IPS-11a (cell line): ENCODE data around the gene SLC29A4.
"Not testable (repeated sequence)": the region's sequence is repeated elsewhere in the genome, so short reads cannot be mapped to it uniquely, and the experiment has no call there.

ENCODE experiments used
- H3K4me3 ChIP-seq: one replicate; pipeline ENCODE4 v1.5.1; 2013; ENCODE audit warnings: low read depth, low read length, control low read depth

The SLC29A4 gene

DNA sequence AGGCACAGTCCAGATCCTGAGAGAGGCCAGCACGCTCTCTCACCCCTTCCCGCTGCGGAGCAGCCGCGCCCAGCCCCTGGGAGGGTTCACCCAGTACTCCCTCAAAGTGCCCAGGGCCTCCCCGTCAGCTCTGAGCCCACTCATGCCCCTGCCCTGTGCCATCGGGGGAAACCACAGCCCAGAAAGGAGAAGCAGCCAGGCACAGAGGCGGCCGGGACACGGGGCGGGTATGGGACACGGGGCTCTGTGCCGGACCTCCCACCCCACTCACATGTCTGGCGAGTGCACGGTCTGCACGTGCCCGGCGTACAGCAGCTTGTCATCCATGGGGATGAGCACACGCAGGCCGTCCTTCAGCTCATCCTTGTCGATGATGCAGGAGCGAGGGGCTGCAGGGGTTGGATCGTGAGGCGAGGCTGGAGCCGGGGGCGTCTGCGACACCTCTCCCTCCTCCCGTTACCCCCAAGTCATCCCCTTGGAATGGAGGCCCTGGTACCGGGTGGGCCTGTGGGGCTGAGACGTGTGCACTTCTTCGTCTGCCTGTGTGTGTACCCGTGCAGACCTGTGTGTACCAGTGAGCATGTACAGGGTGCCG, 38.2 kb downstream of the SLC29A4 start:
- H3K4me3 ChIP-seq: no peak overlapping the region

DNA sequence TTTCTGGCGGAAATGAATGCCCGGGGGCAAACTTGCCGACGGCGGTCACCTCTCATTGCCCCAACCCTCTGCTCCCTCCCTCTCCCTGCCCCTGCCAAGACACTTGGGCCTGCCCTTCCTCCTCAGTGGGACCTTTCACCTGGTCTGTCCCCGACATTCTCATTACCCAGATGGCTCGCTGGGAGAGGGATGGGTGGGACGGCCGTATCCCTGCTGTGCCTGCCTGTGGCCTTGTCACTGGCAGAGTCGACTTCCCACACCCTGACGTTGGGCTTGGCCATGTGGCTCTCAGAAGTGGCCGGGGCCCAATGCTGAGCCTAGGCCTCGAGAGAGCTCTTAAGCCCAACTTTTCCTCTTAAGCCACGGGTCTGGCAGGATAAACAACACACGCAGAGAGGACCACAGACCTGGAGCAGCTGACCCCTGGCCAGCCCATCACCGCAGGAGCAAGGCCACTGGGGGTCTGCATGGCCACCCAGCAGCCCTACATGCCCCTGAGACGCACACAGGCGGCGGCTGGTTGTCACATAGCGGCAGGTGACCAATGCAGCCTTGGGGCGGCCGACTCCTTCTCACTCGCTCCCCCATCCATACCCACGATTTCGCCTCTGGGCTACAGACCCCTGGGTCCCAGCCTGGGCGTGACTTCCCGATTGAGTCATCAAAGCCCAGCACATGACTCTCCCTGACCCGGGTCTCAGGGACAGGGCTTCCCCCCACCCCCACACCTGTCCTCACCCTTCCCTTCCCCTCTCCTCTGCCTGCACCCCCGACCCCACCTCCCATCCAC, 40.1 kb downstream of the SLC29A4 start:
- H3K4me3 ChIP-seq: no peak overlapping the region

DNA sequence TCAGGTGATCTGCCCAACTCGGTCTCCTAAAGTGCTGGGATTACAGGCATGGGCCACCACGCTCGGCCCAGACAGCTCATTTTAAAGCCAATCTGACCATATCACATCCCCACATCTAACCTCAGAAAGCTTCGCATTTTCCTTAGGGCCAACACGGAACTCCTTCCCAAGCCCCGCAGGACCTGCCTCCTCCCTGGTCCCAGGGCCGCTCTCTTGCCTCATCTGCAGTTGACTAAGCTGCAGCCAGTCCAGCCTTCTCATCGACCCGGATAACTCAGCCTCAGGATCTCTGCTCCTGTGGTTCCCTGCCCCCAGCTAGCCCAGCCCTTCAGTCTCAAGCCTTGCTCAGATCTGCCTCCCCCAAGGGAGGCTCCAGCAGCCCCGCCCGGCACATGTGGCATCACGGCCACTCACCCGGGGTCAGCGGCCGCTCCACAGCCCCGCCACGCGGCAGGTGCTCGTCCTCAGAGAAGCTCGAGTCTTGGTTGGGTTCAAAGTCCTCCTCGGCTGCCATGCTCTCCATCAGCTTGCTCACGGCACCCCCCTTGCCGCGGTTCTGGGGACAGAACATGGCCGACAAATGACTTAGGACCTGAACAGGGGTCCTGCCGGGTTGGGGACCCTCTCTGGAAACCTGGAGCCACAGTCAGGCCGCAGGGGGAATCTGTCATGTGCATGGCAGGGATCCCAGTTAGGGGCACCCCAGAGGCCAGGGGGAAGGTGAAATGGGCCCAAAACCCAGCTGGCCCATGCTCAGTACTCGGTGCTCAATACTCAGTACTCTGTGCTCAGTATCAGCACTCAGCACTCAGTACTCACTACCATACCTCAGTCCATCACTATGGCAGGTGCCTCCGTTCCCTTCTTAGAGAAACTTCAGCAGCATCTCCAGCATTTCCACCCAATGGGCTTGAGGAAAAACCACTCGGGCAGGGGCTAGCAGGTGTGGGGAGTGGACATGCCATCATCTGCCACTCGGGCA, 41.3 kb downstream of the SLC29A4 start:
- H3K4me3 ChIP-seq: not testable (repeated sequence)

DNA sequence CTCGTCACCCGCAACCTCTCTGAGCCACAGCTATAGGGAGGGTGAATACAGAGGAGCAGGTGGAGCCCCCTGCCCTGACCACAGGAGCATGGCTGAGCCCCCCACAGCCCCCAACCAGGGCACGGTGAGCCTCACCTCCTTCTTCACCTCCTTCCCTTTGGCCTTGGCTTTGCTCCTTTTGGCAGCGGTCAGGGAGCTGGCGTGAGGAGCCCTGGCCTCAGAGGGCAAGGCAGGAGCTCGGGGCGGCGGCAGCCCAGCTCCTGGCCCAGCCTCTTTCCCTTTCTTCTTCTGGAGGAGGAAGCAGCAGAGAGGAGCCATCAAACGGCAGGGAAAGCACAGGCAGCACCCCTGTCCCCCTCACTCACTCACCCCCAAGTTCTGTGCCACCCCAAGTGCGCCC, 42.2 kb downstream of the SLC29A4 start:
- H3K4me3 ChIP-seq: no peak overlapping the region

DNA sequence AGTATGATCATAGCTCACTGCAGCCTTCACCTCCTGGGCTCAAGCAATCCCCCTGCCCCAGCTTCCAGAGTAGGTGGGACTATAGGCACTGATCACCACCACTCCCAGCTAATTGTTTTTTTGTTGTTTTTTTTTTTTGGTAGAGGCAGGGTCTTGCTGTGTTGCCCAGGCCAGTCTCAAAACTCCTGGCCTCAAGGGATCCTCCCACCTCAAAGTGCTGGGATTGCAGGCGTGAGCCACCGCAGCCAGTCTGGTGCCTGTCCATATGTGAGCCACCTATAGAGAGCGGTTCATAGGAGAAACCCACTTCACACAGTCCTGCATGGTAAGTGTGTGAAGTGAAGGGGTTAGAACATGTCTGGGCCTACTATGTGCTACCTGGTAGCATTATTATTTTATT, 47.5 kb downstream of the SLC29A4 start:
- H3K4me3 ChIP-seq: no peak overlapping the region

DNA sequence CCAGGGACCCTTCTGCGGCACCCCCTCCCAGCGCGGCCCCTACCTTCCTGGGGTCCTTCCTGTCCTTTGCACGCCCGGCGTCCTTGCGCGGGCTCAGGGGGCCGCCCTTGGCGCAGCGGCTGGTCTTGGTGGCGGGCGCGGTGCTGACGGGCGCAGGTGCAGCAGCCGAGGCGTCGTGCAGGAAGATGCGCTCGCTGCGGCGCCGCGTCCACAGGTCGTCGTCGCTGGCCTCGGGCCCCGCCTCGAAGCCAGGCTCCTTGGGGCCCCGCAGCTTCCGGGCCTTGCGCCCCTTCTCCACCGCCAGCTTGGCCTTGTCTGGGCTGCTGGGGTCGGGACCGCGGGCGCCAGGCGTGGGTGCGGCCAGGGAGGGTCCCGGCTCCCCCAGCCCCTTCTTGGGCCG, 49.8 kb downstream of the SLC29A4 start:
- no peak overlapping the region for H3K4me3 ChIP-seq

DNA sequence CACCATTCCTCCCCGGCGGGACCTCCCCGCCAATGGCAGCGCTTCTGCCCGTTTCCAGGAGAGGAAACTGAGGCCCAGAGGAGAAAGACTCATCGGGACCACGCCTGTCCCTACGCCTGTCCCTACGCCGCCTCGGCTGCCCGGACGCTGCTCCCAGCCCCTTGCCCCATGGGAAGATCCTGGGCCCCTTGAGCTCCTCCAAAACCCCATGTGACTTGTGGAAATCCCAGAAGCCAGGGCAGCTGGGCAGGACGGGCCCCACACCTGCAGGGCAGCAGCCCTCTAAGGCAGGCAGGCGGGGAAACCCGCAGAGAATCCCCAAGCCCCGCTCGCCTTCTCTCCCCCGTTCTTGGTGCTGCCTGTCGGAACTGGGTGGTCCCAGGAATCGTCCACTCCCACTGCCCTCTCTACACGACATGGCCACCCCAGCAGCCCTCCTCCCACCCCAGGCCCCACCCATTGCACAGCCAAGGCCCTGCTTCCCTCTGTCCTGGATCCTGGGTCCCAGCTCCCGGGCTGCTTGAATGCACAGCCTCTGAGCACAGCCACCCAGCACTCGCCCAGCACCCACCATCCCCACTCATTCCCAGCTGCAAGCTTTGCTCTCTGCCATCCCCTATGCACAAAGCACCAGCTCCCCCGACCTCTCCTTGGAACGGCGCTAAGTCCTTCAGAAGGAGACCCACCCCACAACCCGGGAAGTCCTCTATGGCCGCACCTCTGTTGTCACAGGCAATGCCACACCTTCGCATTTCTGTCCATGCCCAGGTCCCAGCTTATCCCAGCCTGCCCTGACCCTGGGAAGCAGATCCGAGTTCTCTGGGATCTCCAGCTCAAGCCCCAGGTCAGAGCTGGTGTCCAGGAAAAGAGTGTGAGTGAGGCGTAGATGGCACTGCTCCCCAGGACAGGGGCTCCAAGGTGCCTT, 50.6 kb downstream of the SLC29A4 start:
- no peak overlapping the region for H3K4me3 ChIP-seq

DNA sequence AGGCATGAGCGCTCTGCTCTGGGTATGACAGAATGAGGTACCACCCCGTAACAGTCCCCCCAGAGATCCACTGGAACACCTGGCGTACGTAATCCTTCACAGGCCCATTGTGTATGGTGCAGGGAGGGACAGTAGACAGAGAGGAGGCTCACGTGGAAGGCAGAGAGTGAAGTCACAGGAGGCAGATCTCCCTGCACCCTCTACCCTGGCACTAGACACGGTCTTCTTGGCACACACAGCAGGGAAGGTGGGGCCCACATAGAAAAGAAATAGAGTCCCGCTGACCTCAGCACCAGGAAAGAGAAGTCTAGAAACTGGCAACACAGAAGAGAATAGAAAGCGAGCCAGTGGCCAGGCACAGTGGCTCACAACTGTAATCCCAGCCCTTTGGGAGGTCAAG, 51.9 kb downstream of the SLC29A4 start:
- no peak overlapping the region for H3K4me3 ChIP-seq

DNA sequence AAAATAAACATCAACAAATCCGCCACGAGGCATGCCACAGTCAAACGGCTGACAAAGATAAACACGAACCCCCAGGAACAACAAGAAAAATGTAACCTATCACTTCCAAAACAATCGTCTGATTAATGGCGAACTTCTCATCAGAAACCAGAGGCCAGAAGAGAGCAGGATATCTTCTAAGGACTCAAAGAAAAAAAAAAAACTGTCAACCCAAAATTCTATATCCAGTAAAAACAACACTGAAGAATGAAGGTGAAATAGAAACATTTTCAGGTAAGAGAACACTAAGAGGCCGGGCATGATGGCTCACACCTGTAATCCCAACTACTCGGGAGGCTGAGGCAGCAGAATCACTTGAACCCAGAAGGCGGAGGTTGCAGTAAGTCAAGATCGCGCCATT, 54.3 kb downstream of the SLC29A4 start:
- no peak overlapping the region for H3K4me3 ChIP-seq

DNA sequence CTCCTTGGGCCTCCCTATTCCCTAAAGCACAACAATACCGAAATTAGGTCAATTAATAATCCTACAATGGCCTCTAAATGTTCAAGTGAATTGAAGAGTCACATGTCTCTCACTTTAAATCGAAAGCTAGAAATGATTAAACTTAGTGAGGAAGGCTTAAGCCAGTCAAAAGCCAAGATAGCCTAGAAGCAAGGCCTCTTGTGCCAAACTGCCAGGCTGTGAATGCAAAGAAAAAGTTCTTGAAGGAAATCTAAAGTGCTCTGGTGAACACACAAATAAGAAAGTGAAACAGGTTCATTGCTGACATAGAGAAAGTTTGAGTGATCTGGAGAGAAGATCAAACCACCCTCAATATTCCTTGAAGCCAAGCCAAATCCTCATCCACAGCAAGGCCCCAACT, 57.2 kb downstream of the SLC29A4 start:
- H3K4me3 ChIP-seq: no peak overlapping the region

DNA sequence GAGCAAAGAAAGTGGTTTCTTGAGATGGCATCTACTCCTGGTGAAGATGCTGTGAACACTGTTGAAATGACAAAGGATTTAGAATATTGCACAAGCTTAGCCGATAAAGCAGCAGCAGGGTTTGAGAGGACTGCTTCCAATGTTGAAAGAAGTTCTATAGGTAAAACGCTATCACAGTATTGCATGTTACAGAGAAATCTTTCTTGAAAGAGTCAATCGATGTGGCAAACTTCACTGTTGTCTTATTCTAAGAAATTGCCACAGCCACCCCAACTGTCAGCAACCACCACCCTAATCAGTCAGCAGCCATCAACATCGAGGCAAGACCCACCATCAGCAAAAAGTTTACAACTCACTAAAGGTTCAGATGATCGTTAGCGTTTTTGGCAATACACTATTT, 59.9 kb downstream of the SLC29A4 start:
- no peak overlapping the region for H3K4me3 ChIP-seq

DNA sequence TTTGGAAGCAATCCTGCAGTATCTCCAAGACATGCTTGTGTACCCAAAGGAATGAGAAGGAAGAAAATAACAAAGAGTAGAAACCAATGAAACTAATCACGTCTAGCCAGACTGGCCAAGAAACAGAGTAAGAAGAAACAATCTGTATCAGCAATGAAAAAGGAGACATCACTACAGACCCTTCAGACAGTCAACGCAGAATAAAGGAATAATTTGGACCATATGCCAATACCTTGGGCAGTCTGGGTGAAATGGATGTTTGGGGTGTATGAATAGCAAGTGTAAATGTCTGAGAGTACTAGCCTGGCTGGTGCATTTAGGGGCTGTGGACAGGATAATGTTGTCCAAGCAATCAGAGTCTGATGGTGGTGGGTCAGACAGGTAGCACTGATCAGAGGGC, 61.1 kb downstream of the SLC29A4 start:
- H3K4me3 ChIP-seq: no peak overlapping the region

DNA sequence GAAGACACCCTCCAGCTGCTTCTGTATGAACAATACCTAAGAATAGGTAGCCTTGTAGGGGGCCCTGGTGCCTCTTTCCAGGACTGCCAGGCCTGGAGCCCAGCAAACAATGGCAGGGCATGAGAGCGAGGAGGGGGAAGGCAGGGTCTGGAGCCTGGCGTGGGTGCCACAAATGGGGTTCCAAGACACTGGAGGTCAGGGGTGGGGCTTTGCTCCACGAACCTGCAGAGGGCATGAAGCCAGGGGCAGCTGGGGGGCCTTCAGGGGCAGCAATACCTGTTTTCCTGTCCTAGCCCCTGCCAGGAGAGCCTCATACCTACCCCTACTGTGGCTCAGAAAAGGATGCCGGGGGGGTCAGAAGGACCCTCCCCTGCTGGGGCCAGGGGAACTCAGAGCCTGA, 61.6 kb downstream of the SLC29A4 start:
- H3K4me3 ChIP-seq: no peak overlapping the region

DNA sequence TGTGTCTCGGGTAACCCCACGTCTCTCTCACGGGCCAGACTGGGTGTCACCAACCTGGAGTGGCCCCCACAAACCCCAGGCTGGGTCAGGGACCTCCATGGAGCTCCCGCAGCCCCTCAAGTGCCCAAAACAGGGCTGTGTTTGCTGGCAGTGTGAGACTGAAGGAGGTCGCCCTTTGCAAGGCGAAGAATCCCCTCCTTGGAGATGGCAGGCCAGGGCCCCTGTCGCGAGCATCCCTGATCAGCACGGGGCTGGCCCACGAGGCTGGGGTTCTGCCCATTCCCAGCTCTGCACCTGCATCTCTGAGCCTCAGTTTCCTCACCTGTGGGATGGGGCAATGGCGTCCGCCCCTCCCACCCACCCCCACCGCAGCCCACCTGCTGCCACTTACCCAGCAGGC, 62.4 kb downstream of the SLC29A4 start:
- H3K4me3 ChIP-seq: no peak overlapping the region

DNA sequence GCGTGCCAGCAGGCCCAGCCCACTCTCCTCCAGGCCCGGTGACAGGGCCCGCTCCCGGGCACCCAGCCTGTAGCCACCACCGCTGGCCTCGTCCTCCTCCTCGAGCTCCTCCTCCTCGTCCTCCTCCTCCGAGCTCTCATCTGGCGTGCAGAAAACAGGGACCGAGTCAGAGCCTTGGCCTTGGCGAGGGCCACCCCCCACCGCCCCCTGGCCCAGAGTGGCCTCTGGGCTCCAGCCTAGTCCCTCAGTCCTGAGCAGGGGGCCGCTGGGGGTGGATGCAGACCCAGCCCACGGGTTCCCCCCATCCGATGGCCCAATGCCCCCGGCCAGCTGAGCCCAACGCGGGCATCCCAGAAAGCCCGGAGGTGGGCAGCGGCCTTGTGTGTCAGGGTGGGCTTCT, 62.9 kb downstream of the SLC29A4 start:
- H3K4me3 ChIP-seq: no peak overlapping the region

DNA sequence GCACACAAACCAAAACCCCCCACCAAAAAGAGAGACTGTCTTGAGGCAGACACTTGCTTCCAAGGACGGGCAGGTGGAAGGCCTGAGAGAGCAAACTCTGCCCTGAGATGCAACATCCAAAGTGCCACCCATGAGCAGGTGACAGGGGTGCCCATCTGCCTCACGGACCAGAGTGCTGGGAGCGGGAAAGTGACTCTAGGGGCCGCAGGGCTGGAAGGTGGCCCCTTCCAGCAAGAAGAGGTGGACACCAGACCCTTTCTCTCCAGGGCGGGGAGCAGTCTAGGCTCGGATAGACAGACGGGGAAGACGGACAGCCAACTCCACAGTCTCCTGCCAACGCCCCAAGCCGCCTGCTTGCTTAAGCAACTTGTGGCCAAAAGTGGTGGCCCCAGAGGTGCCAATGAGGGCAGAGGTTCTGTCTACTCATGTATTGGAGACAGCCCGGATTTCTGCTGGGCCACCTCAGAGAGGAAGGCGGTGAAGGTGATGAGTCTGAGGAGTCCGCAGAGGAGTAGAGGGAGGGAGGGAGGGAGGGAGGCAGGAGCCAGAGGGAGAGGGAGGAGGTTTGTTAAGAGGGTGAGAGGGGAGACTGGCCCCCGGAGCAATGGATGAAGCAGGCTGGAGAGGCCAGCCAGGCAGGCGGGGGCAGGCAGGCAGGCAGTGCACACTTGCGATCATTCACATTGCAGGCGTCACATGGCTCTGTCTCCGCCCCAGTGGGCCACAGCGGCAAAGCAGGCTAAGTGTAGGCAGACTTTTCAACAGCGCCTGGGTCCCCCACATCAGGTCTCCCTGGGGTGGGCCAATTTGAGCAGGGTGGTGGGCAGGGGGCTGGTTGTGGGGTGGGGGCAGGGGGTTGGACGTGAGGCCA, 65.6 kb downstream of the SLC29A4 start:
- H3K4me3 ChIP-seq: no peak overlapping the region

DNA sequence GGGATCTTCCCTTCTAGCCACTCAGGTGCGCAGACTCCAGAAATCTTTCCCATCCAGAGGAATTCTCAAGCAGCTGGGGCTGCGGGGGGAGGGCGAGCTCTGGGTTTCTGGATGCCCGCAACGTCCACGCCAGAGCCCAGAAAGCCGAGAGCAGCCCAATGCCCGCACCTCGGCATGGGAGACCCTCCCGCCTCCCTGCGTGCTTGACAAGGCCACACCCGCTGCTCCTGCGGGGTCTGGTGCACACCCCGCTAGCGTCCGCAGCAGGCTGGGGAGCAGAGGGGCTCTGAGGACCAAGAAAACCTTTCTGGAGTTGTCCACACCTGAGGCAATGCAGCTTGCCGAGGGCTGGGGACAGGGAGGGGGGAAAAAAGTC, 66.2 kb downstream of the SLC29A4 start:
- H3K4me3 ChIP-seq: no peak overlapping the region

DNA sequence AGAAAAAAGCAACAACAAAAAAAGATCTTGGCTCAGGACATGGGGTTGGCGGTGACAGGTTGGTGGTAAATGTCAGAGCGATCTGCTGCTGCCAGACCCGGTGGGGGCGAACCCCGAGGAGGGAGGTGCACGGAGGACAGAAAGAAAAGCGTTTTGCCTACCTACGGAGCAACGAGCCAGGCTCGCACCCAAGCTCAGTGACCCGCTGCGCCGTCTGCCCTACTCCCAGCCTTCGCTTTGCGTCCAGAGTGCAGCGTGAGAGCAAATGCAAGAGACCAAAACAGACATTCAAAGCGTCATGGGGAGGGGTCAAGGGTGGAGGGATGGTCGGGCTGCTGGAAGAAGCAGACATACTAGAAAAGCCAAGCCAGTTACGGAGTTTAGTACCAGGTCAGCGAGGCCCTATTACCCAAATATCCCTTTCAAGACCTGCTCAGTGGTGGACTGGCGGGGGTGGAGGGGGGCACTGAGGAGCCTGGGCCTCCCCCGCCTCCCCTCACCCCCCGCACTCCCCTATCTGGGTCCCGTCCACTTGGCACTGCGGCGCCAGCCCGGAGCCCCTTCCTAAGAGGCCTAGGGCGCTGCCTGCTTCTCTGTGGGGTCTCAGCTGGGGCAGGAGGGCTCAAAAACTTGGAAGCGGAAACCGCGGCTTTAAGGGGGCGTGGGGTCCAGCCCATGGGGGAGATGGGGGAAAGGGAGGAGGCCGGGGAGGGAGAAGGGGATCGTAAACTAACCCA, 66.9 kb downstream of the SLC29A4 start:
- H3K4me3 ChIP-seq: no peak overlapping the region

DNA sequence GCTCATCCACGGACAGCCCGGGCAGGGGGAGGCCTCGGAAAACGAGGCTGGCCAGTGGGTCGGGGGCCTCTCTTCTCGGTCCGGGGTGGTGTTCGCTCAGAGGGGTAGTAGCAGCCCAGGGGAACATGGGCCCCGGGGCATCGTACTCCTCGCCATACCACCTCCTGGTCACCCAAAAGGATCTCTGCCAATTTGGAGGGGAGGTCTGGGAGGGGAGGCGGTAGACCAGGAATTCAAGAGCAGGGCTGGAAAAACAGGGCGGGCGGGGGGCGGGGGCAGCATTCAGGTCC, 67.4 kb downstream of the SLC29A4 start:
- no peak overlapping the region for H3K4me3 ChIP-seq
